Type B pancreatic cell (in vitro differentiated cells): ENCODE data around the gene BAZ1A. TPM values are rescaled to one million over a fixed set of nuclear protein-coding genes. Genes with fewer than 3 reads are reported as not detected.
A peak's percentile ranks its signal among the peaks of the same experiment; 100 is the strongest.

Experiments
- DNase-seq: peaks from one replicate; pipeline ENCODE4 v3.0.0; 2021; ENCODE audit warnings: mixed read lengths; ENCODE audit not compliant: unreplicated experiment; ENCODE audit errors: extremely low spot score
- H3K27ac Mint-ChIP-seq: 2 replicates; pipeline ENCODE4 v1.8.0; 2021; ENCODE audit warnings: mild to moderate bottlenecking, mixed read lengths
- H3K27me3 Mint-ChIP-seq: 2 replicates; pipeline ENCODE4 v1.8.0; 2021; ENCODE audit warnings: mixed read lengths
- H3K36me3 Mint-ChIP-seq: 2 replicates; pipeline ENCODE4 v1.8.0; 2021; ENCODE audit warnings: mixed read lengths
- H3K4me1 Mint-ChIP-seq: one replicate; pipeline ENCODE4 v1.8.0; 2021; ENCODE audit warnings: mixed read lengths; ENCODE audit not compliant: unreplicated experiment
- H3K4me3 Mint-ChIP-seq: 2 replicates; pipeline ENCODE4 v1.8.0; 2021; ENCODE audit warnings: mild to moderate bottlenecking, mixed read lengths
- H3K9me3 Mint-ChIP-seq: 2 replicates; pipeline ENCODE4 v1.8.0; 2021; ENCODE audit warnings: mixed read lengths
- total RNA-seq: library from RNA; stranded (reverse); gene quantifications from 2 replicates; pipeline ENCODE4 v1.2.1, GENCODE V29; 2021; ENCODE audit warnings: low replicate concordance
- TF ChIP-seq, protein P1 (sequence below): fragments of 200-600 bp; sonication (generic); conservative IDR thresholded peaks from 2 replicates; pipeline ENCODE4 v1.5.0; 2021; ENCODE audit warnings: antibody characterized with exemption, mild to moderate bottlenecking

The BAZ1A gene
- total RNA-seq, 1 donor from 2014 or later = 28.2 TPM

DNA sequence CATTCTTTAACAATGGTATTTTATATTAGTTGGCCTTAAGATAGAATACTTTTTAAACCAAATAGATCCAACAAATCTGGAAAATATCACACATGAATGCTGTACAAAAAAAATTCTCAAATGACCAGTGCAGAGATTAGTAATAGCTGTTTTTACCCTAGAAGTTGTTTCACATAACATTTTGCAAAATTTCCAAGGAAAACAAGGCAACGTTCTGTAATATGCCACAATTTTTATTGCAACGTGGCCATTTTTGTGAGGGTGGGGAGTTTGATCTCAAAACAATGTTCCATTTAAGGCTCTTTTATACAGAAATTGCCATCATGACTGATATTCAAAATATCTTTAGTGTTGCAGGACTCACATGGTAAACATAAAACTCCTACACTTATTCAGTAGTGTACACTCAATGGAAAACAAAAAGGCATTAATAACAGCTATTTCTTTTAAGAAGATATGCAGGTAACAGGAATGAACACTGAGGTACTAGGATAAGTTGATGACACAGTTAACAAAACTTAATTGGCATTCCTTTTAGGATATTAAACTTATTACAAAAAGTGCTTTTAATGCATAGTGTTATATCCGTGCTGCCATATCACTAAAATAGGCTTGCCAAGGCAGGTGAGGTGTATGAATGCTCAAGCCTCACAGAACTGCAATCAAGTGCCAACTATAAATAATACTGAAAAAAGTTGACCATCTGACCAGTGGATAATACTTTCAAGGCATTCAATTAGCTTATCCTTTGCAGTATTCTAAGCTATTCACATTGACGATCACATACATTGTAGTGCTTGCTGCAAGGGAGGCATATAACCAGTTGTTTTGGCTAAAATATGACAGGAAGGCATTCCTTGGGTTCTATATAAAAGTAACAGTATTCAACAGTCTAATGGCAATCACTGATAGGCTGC lies 163.1 kb downstream of the BAZ1A start:
- Mint-ChIP-seq H3K27me3 (no peaks in the 10 kb centered on the region), H3K9me3 (no peaks in the 10 kb centered on the region), H3K36me3 (peaks cover 16% of the 10 kb centered on the region), H3K27ac (peak overlapping the region; percentile 86), H3K4me1 (peaks cover 13% of the 10 kb centered on the region), H3K4me3 (peak overlapping the region; percentile 41)
- DNase-seq = no peak
- TF ChIP-seq, protein P1, sequence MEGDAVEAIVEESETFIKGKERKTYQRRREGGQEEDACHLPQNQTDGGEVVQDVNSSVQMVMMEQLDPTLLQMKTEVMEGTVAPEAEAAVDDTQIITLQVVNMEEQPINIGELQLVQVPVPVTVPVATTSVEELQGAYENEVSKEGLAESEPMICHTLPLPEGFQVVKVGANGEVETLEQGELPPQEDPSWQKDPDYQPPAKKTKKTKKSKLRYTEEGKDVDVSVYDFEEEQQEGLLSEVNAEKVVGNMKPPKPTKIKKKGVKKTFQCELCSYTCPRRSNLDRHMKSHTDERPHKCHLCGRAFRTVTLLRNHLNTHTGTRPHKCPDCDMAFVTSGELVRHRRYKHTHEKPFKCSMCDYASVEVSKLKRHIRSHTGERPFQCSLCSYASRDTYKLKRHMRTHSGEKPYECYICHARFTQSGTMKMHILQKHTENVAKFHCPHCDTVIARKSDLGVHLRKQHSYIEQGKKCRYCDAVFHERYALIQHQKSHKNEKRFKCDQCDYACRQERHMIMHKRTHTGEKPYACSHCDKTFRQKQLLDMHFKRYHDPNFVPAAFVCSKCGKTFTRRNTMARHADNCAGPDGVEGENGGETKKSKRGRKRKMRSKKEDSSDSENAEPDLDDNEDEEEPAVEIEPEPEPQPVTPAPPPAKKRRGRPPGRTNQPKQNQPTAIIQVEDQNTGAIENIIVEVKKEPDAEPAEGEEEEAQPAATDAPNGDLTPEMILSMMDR = no peak

DNA sequence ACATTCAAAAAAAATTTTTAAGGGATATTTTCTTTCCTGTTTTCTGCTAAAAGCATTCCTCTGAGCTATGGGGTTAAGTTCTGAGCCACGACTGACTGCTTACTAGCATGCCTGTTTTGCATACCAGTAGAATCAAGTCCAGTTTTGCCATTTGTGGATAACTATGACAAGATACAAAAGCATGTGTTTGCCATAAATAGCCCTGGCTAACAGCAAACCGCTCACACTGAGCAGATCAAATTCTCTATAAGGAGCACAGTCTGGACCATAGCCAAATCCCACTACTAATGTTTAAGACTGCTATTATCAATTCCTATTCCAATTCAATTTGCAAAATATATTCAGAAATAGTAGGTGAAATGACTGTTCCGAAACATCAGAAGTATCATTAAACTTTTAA lies 164.0 kb downstream of the BAZ1A start:
- Mint-ChIP-seq H3K9me3 (no peaks in the 10 kb centered on the region), H3K4me3 (peak overlapping the region; percentile 67), H3K4me1 (peaks cover 13% of the 10 kb centered on the region), H3K27me3 (no peaks in the 10 kb centered on the region), H3K27ac (peak overlapping the region; percentile 86), H3K36me3 (peaks cover 16% of the 10 kb centered on the region)
- TF ChIP-seq, protein P1 = no peak
- no peak for DNase-seq

- Mint-ChIP-seq H3K4me1 (peaks cover 13% of the 10 kb centered on the region), H3K9me3 (no peaks in the 10 kb centered on the region), H3K36me3 (peaks cover 16% of the 10 kb centered on the region), H3K27me3 (no peaks in the 10 kb centered on the region), H3K27ac (peak overlapping the region; percentile 86), H3K4me3 (no peak overlapping the region)
- TF ChIP-seq, protein P1 = no peak
- DNase-seq = no peak
These were observed 164.4 kb downstream of the BAZ1A start for GRCh38 chr14:34710744-34711143.

GRCh38 chr14:34710006-34710405 lies 165.2 kb downstream of the BAZ1A start:
- TF ChIP-seq, protein P1 = no peak
- H3K36me3 Mint-ChIP-seq = peaks cover 16% of the 10 kb centered on the region
- no peaks in the 10 kb centered on the region for H3K9me3 Mint-ChIP-seq
- H3K4me1 Mint-ChIP-seq = peaks cover 13% of the 10 kb centered on the region
- no peaks in the 10 kb centered on the region for H3K27me3 Mint-ChIP-seq
- no peak overlapping the region for H3K4me3 Mint-ChIP-seq
- no peak for DNase-seq
- no peak overlapping the region for H3K27ac Mint-ChIP-seq

DNA sequence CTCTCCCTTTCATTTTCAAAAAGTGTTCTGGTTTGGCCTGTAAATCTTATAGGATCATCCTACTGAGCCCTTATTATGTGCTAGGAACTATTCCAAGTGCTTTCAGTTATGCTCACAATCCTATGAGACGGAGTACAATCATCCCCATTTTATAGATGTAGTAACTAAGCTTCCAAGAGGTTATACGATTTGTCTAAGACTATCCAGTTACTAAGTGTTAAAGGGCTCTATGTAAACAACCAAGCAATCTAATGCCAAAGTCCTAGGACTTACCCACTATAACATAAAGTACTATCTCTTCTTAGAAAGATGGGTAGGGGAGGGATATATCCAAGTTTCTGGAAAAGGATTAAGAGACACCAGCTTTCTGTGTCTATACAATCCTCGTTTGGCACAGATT lies 167.4 kb downstream of the BAZ1A start:
- TF ChIP-seq, protein P1 = no peak
- Mint-ChIP-seq H3K36me3 (peaks cover 12% of the 10 kb centered on the region), H3K4me3 (no peak overlapping the region), H3K4me1 (peaks cover 7% of the 10 kb centered on the region), H3K27me3 (no peaks in the 10 kb centered on the region), H3K27ac (no peak overlapping the region), H3K9me3 (no peaks in the 10 kb centered on the region)
- DNase-seq = no peak

Other genes starting within 250 kb of the BAZ1A start
- gene SNX6, start 245.2 kb downstream of the BAZ1A start, total RNA-seq = 77.1 and 83.9 TPM in 2 replicates
- gene CFL2, start 160.8 kb downstream of the BAZ1A start, total RNA-seq = 21.9 and 35.8 TPM in 2 replicates
- 48.3 and 52.4 TPM in 2 replicates for gene SRP54, start 107.6 kb upstream of the BAZ1A start, total RNA-seq
- 37.7 and 58.4 TPM in 2 replicates for gene FAM177A1, start 170.9 kb upstream of the BAZ1A start, total RNA-seq
- 25.2 and 29.0 TPM in 2 replicates for gene PPP2R3C, start 246.6 kb upstream of the BAZ1A start, total RNA-seq
- gene PRORP, start 247.2 kb upstream of the BAZ1A start, total RNA-seq = 29.1 and 33.9 TPM in 2 replicates